DOHH2 (cell line): Measurements from ENCODE around the gene TMEFF2.

Experiments
- H3F3A ChIP-seq: fragments of 200-600 bp; sonication (generic), shearing (Covaris generic); 2 replicates; pipeline ENCODE4 v1.6.0; 2016; ENCODE audit warnings: antibody characterized with exemption, mild to moderate bottlenecking; ENCODE audit not compliant: control insufficient read depth, insufficient read depth
- H3K27ac ChIP-seq: fragments of 200-600 bp; sonication (generic); 2 replicates; pipeline ENCODE4 v1.5.1; 2014; ENCODE audit warnings: low read depth, mild to moderate bottlenecking, low read length, moderate library complexity
- H3K27me3 ChIP-seq: fragments of 200-600 bp; sonication (generic); 2 replicates; pipeline ENCODE4 v1.6.1; 2014; ENCODE audit warnings: mild to moderate bottlenecking, low read length, mixed read lengths; ENCODE audit not compliant: control insufficient read depth
- H3K36me3 ChIP-seq: fragments of 200-600 bp; sonication (generic); 2 replicates; pipeline ENCODE4 v1.6.1; 2014; ENCODE audit warnings: mild to moderate bottlenecking, low read length, moderate library complexity, mixed read lengths; ENCODE audit not compliant: control insufficient read depth
- H3K4me1 ChIP-seq: fragments of 200-600 bp; sonication (generic); 2 replicates; pipeline ENCODE4 v1.6.1; 2014; ENCODE audit warnings: mild to moderate bottlenecking, low read length, mixed read lengths; ENCODE audit not compliant: control insufficient read depth
- H3K4me2 ChIP-seq: fragments of 200-600 bp; sonication (generic); 2 replicates; pipeline ENCODE4 v1.6.0; 2014; ENCODE audit warnings: mild to moderate bottlenecking, low read length, moderate library complexity
- H3K4me3 ChIP-seq: fragments of 200-600 bp; sonication (generic); 2 replicates; pipeline ENCODE4 v1.5.1; 2014; ENCODE audit warnings: mild to moderate bottlenecking, low read length, mixed read lengths
- H3K79me2 ChIP-seq: fragments of 200-600 bp; sonication (generic); 2 replicates; pipeline ENCODE4 v1.6.1; 2014; ENCODE audit warnings: mild to moderate bottlenecking, low read length, mixed read lengths; ENCODE audit not compliant: control insufficient read depth
- H3K9me2 ChIP-seq: fragments of 200-600 bp; sonication (generic); replicated peaks from 2 replicates; pipeline ENCODE4 v1.6.1; 2014; ENCODE audit warnings: mild to moderate bottlenecking, low read length, mixed read lengths; ENCODE audit not compliant: control insufficient read depth
- H3K9me3 ChIP-seq: fragments of 200-600 bp; sonication (generic); 2 replicates; pipeline ENCODE4 v1.6.1; 2014; ENCODE audit warnings: antibody characterized with exemption, low read length, mixed read lengths; ENCODE audit not compliant: control insufficient read depth, insufficient read depth
- H4K20me1 ChIP-seq: fragments of 200-600 bp; sonication (generic); 2 replicates; pipeline ENCODE4 v1.6.0; 2014; ENCODE audit warnings: low read depth, mild to moderate bottlenecking, antibody characterized with exemption, low read length, moderate library complexity; ENCODE audit not compliant: control insufficient read depth, insufficient read depth
- EZH2phosphoT487 ChIP-seq: fragments of 200-600 bp; sonication (generic); IDR thresholded peaks from 2 replicates; pipeline ENCODE4 v1.6.1; 2017; ENCODE audit warnings: borderline replicate concordance, mild to moderate bottlenecking, antibody characterized with exemption, low read length, moderate library complexity, mixed read lengths
- TF ChIP-seq, protein P1 (sequence below): fragments of 200-600 bp; sonication (generic); IDR thresholded peaks from one replicate; pipeline ENCODE4 v1.5.1; 2014; ENCODE audit warnings: antibody characterized with exemption, mild to moderate bottlenecking, low read depth, low read length; ENCODE audit not compliant: poor library complexity, severe bottlenecking

TMEFF2 gene

GRCh38 chr2:191981706-191982105 is 213.0 kb downstream of the TMEFF2 start:
- H3K27me3 ChIP-seq: no peaks in the 10 kb centered on the region
- H3K9me2 ChIP-seq: no peaks in the 10 kb centered on the region
- no peaks in the 10 kb centered on the region for H3F3A ChIP-seq
- H3K4me2 ChIP-seq: no peak overlapping the region
- no peak overlapping the region for H3K4me3 ChIP-seq
- H3K79me2 ChIP-seq: no peaks in the 10 kb centered on the region
- H4K20me1 ChIP-seq: no peaks in the 10 kb centered on the region
- no peaks in the 10 kb centered on the region for H3K9me3 ChIP-seq
- no peak overlapping the region for H3K27ac ChIP-seq
- no peaks in the 10 kb centered on the region for H3K36me3 ChIP-seq
- H3K4me1 ChIP-seq: no peaks in the 10 kb centered on the region
- no peak for TF ChIP-seq EZH2phosphoT487
- TF ChIP-seq, protein P1, sequence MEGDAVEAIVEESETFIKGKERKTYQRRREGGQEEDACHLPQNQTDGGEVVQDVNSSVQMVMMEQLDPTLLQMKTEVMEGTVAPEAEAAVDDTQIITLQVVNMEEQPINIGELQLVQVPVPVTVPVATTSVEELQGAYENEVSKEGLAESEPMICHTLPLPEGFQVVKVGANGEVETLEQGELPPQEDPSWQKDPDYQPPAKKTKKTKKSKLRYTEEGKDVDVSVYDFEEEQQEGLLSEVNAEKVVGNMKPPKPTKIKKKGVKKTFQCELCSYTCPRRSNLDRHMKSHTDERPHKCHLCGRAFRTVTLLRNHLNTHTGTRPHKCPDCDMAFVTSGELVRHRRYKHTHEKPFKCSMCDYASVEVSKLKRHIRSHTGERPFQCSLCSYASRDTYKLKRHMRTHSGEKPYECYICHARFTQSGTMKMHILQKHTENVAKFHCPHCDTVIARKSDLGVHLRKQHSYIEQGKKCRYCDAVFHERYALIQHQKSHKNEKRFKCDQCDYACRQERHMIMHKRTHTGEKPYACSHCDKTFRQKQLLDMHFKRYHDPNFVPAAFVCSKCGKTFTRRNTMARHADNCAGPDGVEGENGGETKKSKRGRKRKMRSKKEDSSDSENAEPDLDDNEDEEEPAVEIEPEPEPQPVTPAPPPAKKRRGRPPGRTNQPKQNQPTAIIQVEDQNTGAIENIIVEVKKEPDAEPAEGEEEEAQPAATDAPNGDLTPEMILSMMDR: no peak

DNA sequence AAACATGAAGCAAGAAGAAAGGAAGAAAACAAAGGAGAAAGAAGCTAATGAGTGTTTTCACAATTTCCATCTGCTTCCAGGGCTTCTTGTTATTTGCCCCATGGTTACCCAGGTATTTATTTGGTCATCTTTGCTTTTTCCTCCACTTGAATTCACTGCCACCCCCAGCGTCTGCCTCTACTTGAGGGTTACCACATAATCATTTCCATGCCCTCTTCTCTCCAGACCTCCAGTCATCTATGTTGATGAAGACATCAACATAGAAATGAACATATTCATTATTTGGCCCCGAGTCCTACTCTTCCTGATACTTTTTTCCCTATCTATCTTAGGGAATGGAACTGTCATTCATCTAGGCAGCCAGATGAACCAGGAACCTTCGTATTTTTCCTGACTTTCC is 214.2 kb downstream of the TMEFF2 start:
- Histone ChIP-seq H3K4me3 (no peak overlapping the region), H3K9me3 (no peaks in the 10 kb centered on the region), H3K27me3 (no peaks in the 10 kb centered on the region), H3K79me2 (no peaks in the 10 kb centered on the region), H3K27ac (no peak overlapping the region), H4K20me1 (no peaks in the 10 kb centered on the region), H3K4me2 (no peak overlapping the region), H3K4me1 (no peaks in the 10 kb centered on the region), H3K9me2 (no peaks in the 10 kb centered on the region), H3F3A (no peaks in the 10 kb centered on the region), H3K36me3 (no peaks in the 10 kb centered on the region)
- TF ChIP-seq, protein P1: no peak
- TF ChIP-seq EZH2phosphoT487: no peak

GRCh38 chr2:191979221-191979730 is 215.5 kb downstream of the TMEFF2 start:
- Histone ChIP-seq H3K27me3 (no peaks in the 10 kb centered on the region), H3K27ac (no peak overlapping the region), H3K36me3 (no peaks in the 10 kb centered on the region), H4K20me1 (no peaks in the 10 kb centered on the region), H3K79me2 (no peaks in the 10 kb centered on the region), H3K4me2 (no peak overlapping the region), H3K4me3 (no peak overlapping the region), H3K4me1 (no peaks in the 10 kb centered on the region), H3K9me2 (no peaks in the 10 kb centered on the region), H3F3A (no peaks in the 10 kb centered on the region), H3K9me3 (no peaks in the 10 kb centered on the region)
- no peak for TF ChIP-seq EZH2phosphoT487
- TF ChIP-seq, protein P1: no peak
